Right cardiac atrium (tissue), 5 donors: ENCODE results near the gene IPO13. TPM values are rescaled to one million over a fixed set of nuclear protein-coding genes. Genes with fewer than 3 reads are reported as not detected.

Experiments
- ATAC-seq, 2 donors: fragments of 200-7000 bp; cut with Tn5 transposase; one replicate each; pipeline versions ENCODE4 v1.8.0 to v1.9.1; 2020; ENCODE audit warnings: moderate library complexity in 2 of 2, mild to moderate bottlenecking in 1 of 2
- DNase-seq, 3 donors: peaks; one replicate each; pipeline ENCODE4 v3.0.0-alpha.2; 2020
- H3K27ac ChIP-seq: one replicate; pipeline ENCODE4 v1.5.1; 2013; ENCODE audit warnings: mild to moderate bottlenecking, low read length, control low read depth, moderate library complexity
- H3K27me3 ChIP-seq: one replicate; pipeline ENCODE4 v1.6.1; 2013; ENCODE audit not compliant: control insufficient read depth, insufficient read depth
- H3K4me1 ChIP-seq: one replicate; pipeline ENCODE4 v1.6.1; 2013; ENCODE audit warnings: low read length; ENCODE audit not compliant: control insufficient read depth, insufficient read depth
- H3K4me3 ChIP-seq: one replicate; pipeline ENCODE4 v1.5.1; 2013; ENCODE audit warnings: low read length, control low read depth
- H3K9me3 ChIP-seq: one replicate; pipeline ENCODE4 v1.6.1; 2013; ENCODE audit warnings: low read length; ENCODE audit not compliant: control insufficient read depth
- WGBS: extraction: QIAGEN DNeasy Blood & Tissue Kit; methylation state at CpG from one replicate; pipeline ENCODE4 v1.1.7; 2013; 5-methylcytosine and 5-hydroxymethylcytosine counted together
- intact Hi-C, 4 donors: fragments of 100-400 bp; cut with DNase I; formaldehyde crosslinking; loops; one replicate each; pipeline versions ENCODE4 v1.11.0 to v1.14.0; 2022 to 2023
- polyA plus RNA-seq: library from polyadenylated mRNA; stranded (reverse); fragments of 200-250 nt; gene quantifications from one replicate; pipeline ENCODE4 v1.2.3, GENCODE V29; 2013
- total RNA-seq, 4 donors: library from RNA; stranded (reverse); fragmentation: NEBNext Ultra II Directional; extraction: Animal tissue kit (Norgen Biotek cat#: 25700); gene quantifications; one replicate each; pipeline ENCODE4 v1.2.1, GENCODE V29; 2021
- donor health status: healthy with polysubstance abuse.
- donor health status: DM: no; HTN: yes; CAD: no.
- donor health status: DM: no; HTN: no; CAD: no.
- donor health status: DM: no; HTN: yes; CAD: no; lungs with severe emphysema.
- donor health status: DM: yes; HTN: yes; CAD: no.

IPO13 gene
- total and polyA plus RNA-seq, 5 donors: 18.6 to 31.2 (median 28.7) TPM

GRCh38 chr1:43992232-43992995, 45.7 kb downstream of the IPO13 start:
- intact Hi-C loops: no loop called here
- H3K9me3 ChIP-seq: no peaks in the 10 kb centered on the region
- H3K27me3 ChIP-seq: no peaks in the 10 kb centered on the region
- peak in 2 of 3 donors; percentile 34 to 35 for DNase-seq
- no peak for ATAC-seq
- H3K27ac ChIP-seq: no peak overlapping the region
- H3K4me3 ChIP-seq: peak overlapping the region; percentile 45
- 49% methylated on average over 11 of the region's 11 CpGs for WGBS
- no peaks in the 10 kb centered on the region for H3K4me1 ChIP-seq

- WGBS: 92% methylated on average over 9 of the region's 9 CpGs
These were observed 46.6 kb downstream of the IPO13 start for GRCh38 chr1:43993206-43993914.

GRCh38 chr1:43994071-43994470, 47.3 kb downstream of the IPO13 start:
- Histone ChIP-seq H3K27me3 (no peaks in the 10 kb centered on the region), H3K4me3 (no peak overlapping the region), H3K27ac (no peak overlapping the region), H3K4me1 (no peaks in the 10 kb centered on the region), H3K9me3 (no peaks in the 10 kb centered on the region)
- WGBS: 93% methylated on average over 7 of the region's 7 CpGs
- no peak for ATAC-seq
- intact Hi-C loops: no loop called here
- DNase-seq: peak in 2 of 3 donors; percentile 22 to 24

More at GRCh38 chr1:43993206-43993914, 46.6 kb downstream of the IPO13 start:
- ATAC-seq: no peak
- Histone ChIP-seq H3K27ac (no peak overlapping the region), H3K4me3 (no peak overlapping the region), H3K27me3 (no peaks in the 10 kb centered on the region), H3K9me3 (no peaks in the 10 kb centered on the region), H3K4me1 (no peaks in the 10 kb centered on the region)
- intact Hi-C loops: no loop called here
- peak in 1 of 3 donors; percentile 6 for DNase-seq

GRCh38 chr1:43994794-43995790, 48.3 kb downstream of the IPO13 start:
- Histone ChIP-seq H3K4me1 (no peaks in the 10 kb centered on the region), H3K9me3 (no peaks in the 10 kb centered on the region), H3K4me3 (no peak overlapping the region), H3K27ac (no peak overlapping the region), H3K27me3 (no peaks in the 10 kb centered on the region)
- DNase-seq (peak in 1 of 3 donors; percentile 43), ATAC-seq (no peak)
- WGBS: 76% methylated on average over 15 of the region's 15 CpGs
- intact Hi-C loops: loop anchor here in 1 of 4 donors (5.0 kb wide), 1 partner anchor 37 kb away; the partner anchor contains the start of gene SLC6A9

GRCh38 chr1:43995984-43996732, 49.4 kb downstream of the IPO13 start:
- Histone ChIP-seq H3K4me3 (no peak overlapping the region), H3K4me1 (no peaks in the 10 kb centered on the region), H3K9me3 (no peaks in the 10 kb centered on the region), H3K27ac (no peak overlapping the region), H3K27me3 (no peaks in the 10 kb centered on the region)
- ATAC-seq: no peak
- 73% methylated on average over 21 of the region's 21 CpGs for WGBS
- intact Hi-C loops: loop anchor here in 1 of 4 donors (5.0 kb wide), 1 partner anchor 36 kb away; the partner anchor contains the start of gene SLC6A9
- peak in 1 of 3 donors; percentile 54 for DNase-seq

GRCh38 chr1:43996733-43997115, 50.0 kb downstream of the IPO13 start:
- DNase-seq: no peak
- 74% methylated on average over 6 of the region's 6 CpGs for whole genome bisulfite sequencing
- intact Hi-C loops: loop anchor here in 1 of 4 donors (5.0 kb wide), 1 partner anchor 36 kb away; the partner anchor contains the start of gene SLC6A9
- Histone ChIP-seq H3K9me3 (no peaks in the 10 kb centered on the region), H3K27ac (no peak overlapping the region), H3K27me3 (no peaks in the 10 kb centered on the region), H3K4me3 (no peak overlapping the region), H3K4me1 (no peaks in the 10 kb centered on the region)
- ATAC-seq: no peak

- 81% methylated on average over 22 of the region's 22 CpGs for WGBS
- intact Hi-C loops: loop anchor here in 1 of 4 donors (5.0 kb wide), 1 partner anchor 35 kb away; the partner anchor contains the start of gene SLC6A9
- no peaks in the 10 kb centered on the region for H3K4me1 ChIP-seq
- H3K27me3 ChIP-seq: no peaks in the 10 kb centered on the region
- no peak overlapping the region for H3K27ac ChIP-seq
- DNase-seq (peak in 1 of 3 donors; percentile 39), ATAC-seq (no peak)
- no peak overlapping the region for H3K4me3 ChIP-seq
- H3K9me3 ChIP-seq: no peaks in the 10 kb centered on the region
These were observed 50.7 kb downstream of the IPO13 start for GRCh38 chr1:43997295-43997999.

- Histone ChIP-seq H3K4me1 (no peaks in the 10 kb centered on the region), H3K9me3 (no peaks in the 10 kb centered on the region), H3K27me3 (no peaks in the 10 kb centered on the region), H3K4me3 (no peak overlapping the region), H3K27ac (no peak overlapping the region)
- intact Hi-C loops: loop anchor here in 1 of 4 donors (5.0 kb wide), 1 partner anchor 34 kb away; the partner anchor contains the start of gene SLC6A9
- no peak for ATAC-seq
- DNase-seq: no peak
- 86% methylated on average over 11 of the region's 11 CpGs for WGBS
These were observed 51.2 kb downstream of the IPO13 start for GRCh38 chr1:43998000-43998378.

- no peak for ATAC-seq
- intact Hi-C loops: loop anchor here in 1 of 4 donors (5.0 kb wide), 1 partner anchor 33 kb away; the partner anchor contains the start of gene SLC6A9
These were observed 52.7 kb downstream of the IPO13 start for GRCh38 chr1:43999455-43999854.

More at GRCh38 chr1:43999455-43999854, 52.7 kb downstream of the IPO13 start:
- 78% methylated on average over 8 of the region's 8 CpGs for WGBS
- peak in 1 of 3 donors; percentile 32 for DNase-seq
- H3K9me3 ChIP-seq: no peaks in the 10 kb centered on the region
- H3K4me1 ChIP-seq: no peaks in the 10 kb centered on the region
- H3K4me3 ChIP-seq: no peak overlapping the region
- H3K27me3 ChIP-seq: no peaks in the 10 kb centered on the region
- H3K27ac ChIP-seq: no peak overlapping the region
